Activated T-cell treated with anti-CD3 and anti-CD28 coated beads for 48 hours (primary cell): ENCODE data around the gene INMT.

Source experiments
- DNase-seq: peaks from one replicate; pipeline ENCODE4 v3.0.0-alpha.2; 2020; ENCODE audit warnings: low read depth

Gene INMT

DNA sequence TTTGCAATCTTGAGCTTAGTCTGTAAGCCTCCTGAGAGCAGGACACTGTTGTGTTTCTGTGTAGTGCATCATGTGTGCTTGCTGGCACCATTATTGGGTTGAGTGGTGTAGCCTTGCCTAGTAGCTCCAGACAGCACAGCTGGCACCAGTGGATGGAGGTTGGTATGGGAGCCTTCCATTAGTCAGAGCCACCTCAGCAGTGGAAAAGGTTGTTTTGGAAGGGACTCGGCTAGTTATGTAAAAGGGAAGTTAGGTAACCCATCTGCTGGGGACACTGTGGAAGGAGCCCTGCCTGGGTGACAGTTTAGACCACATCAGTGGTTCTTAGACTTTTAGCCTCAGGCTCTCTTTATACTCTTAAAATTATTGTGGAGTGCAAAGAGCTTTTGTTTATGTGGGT lies 35.6 kb downstream of the INMT start:
- DNase-seq: no peak

DNA sequence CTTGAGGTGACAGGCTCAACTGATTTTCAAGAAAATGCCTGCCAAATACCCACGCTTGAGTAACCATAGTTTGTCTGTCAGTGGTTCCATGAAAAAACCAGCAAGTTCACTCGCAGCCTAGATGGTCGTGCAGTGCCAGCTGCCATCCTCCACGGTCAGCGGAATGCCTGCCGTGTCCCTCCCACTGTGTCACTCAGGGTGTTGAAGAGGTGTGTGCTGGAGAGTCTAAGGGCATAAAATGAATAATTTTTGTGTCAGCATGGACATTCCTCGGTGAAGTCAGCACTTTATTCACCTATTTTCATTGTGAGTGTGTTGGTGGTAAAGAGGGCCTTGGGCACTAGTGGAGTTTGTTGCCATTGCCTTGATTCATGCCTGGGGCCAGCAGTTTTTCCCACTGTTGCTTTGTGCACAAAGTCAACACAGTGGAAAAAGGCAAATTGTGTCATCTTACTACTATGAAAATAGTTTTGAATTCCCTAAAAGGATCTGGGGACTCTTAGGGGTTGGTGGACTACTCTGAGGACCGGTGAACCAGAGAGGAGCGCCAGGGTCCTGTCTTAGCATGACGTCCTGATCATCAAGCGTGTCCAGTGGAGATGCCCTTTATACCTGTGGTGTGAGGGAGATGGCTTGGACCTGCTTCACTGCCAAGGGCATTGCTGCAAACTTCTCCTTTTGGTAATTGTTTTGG lies 36.9 kb downstream of the INMT start:
- no peak for DNase-seq

- DNase-seq: no peak
Observed at GRCh38 chr7:30789334-30789711, 37.4 kb downstream of the INMT start.

DNA sequence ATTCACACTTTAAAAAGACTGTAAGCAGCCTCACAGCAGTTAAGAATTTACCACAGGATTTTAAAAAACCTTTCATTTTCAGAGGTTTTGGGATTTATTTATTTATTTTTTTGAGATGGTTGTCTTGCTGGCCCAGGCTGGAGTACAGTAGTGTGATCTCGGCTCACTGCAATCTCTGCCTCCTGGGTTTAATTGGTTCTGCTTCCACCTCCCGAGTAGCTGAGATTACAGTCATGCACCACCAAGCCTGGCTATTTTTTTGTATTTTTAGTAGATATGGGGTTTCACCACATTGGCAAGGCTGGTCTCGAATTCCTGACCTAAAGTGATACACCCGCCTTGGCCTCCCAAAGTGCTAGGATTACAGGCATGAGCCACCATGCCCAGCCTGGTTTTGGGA lies 38.4 kb downstream of the INMT start:
- no peak for DNase-seq

DNA sequence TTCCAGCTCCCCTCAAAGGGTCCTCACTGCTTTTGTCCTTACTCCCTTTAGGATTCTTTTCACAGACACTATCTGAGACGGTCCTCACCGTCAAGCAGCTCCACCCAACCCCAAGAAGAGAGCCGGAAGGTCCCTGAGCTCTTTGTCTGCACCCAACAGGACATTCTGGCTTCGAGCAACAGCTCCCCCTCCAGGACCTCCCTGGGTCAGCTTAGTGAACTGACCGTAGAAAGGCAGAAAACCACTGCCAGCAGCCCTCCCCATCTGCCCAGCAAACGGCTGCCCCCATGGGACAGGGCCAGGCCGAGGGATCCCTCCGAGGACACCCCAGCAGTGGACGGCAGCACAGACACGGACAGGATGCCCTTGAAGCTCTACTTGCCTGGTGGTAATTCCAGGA lies 39.2 kb downstream of the INMT start:
- no peak for DNase-seq

DNA sequence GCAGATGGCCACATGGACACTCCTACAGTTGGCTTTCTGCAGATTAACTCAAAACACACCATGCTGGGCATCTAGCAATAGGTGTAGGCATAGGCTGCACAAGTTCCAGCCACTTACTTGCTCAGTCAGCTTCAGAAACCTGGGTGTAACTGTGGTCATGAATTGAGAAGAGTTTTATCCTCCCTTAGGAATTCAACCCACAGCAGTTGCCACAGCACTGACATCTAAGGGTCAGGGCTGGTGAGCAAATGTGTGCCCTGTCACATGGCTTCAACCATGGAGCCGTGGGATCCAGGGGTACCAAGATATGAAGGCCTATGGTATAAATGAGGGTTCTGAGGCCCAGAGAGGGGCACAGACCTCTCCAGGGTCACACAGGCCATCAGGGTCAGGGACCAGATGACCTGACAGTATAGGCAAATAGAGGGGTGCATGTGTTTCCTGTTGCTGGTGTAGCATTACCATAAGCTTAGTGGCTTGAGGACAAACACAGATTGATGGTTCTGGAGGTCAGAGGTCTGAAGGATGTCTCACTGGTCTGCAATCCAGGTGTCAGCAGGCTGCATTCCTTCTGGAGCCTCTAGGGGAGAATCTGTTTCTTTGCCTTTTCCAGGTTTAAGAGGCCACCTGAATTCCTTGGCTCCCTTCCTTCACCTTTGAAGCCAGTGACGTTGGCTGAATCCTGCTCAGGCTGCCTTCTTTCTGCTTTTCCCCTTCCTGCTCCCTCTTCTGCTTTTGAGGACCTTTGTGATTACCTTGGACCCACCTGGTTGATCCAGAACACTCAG lies 43.4 kb downstream of the INMT start:
- DNase-seq: no peak

DNA sequence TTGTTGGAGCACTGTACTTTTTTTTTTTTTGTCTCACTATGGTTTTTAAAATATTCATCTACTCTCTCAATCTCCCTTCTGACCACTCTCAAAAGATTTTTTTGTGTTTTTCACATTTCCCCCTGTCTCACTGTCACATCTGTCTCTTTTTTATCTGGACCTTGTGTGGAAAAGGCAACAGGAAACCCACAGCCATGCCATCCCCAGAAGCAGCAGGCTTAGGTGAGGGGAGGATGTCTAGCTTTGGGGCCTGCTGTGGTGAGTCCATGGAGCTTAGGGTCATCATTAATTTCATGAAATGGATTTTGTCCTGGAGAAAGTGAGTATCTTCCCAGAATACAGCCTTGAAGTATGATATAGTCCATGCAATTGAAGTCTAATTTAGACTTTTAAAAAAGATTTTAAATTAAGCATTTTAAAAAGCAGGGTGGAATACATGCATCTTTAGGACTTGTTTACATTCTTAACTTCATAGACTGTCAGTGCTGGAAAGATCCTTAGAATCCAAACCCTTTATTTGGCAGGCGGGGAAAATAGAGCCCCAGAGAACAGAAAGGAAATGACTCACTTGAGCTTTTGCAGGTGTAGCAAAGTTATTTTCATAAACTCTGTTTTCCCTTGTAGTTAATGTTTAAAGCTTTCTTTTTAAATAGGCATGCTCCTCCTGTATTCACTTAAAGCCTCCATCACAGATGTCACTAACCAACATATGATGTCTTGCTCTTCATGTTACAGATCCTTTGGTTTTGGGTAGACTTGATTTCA lies 44.4 kb downstream of the INMT start:
- no peak for DNase-seq

DNA sequence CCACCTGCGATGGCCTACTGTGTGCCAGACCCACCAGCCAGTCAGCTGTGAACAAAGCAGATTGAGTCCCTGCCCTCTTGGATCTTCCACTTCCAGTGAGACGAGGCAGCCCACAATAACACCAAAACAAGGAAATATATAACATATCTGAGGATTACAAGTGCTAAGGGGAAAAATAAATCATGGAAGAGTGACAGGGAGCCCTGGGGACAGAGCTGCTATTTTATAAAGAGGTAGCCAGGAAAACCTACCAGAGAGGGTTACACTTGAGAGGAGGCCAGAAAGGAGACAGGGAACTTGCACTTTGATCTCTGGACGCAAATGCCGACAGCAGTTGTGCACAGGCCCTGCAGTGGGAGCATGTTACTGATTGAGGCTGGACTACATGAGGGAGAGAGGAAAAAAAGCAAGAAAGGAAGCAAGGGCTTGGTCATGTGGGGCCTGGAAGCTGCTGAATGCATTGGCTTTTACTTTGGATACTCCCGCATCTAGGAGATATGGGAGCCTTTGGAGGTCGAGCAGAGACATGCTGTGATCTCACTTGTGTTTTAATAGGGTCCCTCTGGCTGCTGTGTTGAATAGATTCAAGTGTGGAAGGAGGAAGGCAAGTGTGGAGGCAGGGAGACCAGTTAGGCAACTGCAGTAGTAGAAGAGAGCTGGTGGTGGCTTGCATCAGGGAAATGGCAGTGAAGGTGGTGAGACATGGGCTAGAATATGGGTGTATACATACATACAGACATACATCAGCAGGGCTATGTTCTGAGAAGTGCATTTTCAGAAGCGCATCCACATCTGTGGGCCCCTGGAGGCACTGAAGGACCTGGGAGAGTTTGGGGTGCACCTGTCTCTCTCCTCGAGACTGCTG lies 45.5 kb downstream of the INMT start:
- no peak for DNase-seq

DNA sequence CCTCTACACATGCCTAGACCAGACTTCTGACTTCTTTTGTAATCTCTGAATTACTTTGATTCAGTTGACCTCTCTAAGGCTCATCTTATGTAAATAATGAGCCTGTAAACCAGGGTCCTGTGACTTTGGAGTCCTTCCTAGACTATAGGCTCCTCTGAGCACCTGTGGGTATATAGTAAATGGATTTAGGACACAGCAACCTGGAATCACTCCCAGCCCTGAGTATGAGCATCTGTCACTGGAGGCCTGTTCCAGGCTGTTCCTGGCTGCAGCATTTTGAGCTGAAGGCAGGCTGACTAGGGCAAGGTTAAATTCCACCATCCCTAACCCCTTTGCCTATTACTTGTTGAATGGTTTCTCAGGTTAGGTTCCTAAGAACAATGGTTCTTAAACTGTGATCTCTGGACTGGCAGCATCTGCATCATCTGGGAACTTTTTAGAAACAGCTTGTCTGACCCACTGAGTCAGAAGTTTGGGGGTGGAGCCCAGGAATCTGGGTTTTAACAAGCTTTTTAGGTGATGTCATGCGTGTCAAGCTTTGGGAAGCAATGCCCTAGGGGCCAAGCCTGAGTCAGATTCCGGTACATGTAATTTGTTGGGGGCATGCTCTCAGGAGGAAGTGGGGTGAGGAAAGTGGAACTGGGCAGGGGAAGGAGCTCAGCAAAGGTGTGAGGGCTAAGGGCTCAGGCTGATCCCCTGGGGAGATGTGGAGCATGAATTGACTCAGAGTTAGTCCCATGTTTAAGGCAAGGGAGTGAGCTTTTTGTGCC lies 47.5 kb downstream of the INMT start:
- no peak for DNase-seq

- DNase-seq: no peak
Observed at GRCh38 chr7:30799976-30800661, 48.2 kb downstream of the INMT start.

- DNase-seq: no peak
Observed at GRCh38 chr7:30800785-30801252, 48.9 kb downstream of the INMT start.

GRCh38 chr7:30802812-30803211 lies 50.9 kb downstream of the INMT start:
- DNase-seq: no peak

- DNase-seq: no peak
Observed at GRCh38 chr7:30804078-30804661, 52.2 kb downstream of the INMT start.

DNA sequence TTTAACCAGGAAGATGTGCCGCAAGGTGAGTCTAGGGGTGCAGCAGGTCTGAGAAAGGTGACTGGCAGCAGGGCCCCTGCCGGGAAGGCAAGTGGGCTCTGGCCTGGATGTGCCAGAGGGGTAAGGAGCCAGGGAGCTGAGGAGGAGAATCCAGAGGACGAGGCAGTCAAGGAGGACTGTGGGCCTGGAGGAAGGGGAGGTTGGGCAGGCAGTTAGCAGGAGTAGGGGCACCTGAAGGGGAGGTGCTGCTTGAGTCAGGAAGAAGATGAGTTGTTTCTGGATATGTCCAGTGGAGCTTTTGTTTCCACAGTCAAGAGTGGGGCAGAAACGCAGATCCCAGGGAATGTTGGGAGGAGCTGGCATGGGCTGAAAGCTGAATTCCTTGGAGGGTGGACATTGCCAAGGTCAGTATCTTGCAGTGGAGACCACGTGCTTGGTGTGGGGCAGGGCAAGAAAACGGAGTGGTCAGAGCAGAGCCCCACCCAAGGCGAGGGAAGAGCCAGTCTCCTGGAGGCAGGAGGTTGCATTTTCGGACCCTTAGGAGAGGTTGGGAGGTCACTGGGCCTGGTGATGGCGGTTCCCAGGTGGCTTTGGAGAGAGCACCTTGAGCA lies 53.3 kb downstream of the INMT start:
- no peak for DNase-seq

DNA sequence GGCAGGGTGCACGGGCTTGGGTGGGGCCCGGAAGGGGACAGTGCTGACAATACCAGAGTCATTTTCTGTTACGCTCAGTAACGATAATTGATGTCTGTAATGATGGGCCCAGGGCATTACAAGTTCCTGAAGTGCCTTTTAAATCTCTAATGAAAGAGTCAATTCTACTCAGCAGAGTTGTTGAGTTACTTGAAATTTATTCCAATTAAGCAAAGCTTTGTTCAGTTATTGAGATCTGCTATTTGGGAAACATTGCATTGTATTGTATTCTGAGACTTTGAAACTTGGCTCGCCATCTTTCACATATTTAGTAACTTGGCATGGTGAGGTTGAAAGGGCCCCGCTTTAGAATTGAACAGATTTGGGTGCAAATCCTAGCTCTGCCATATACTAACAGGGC lies 54.0 kb downstream of the INMT start:
- no peak for DNase-seq
